ENCODE measurements around the gene DIP2C.

GRCh38 chr10:409408-410040 is 279.9 kb downstream of the DIP2C start:
- TF ChIP-seq CTCF (IDR thresholded peaks at IDR 0.05) = no peak
- no peak for TF ChIP-seq POLR2A (IDR thresholded peaks at IDR 0.05)
